HEK293T (cell line): ENCODE results near the gene SHISA7.

ENCODE experiments used
- ARNT ChIP-seq: fragments of 450-650 bp; IDR thresholded peaks from 2 replicates; pipeline ENCODE4 v1.6.1; 2017; ENCODE audit warnings: mild to moderate bottlenecking
- BHLHE40 ChIP-seq: fragments of 450-650 bp; IDR thresholded peaks from 2 replicates; pipeline ENCODE4 v1.6.1; 2016; ENCODE audit warnings: mild to moderate bottlenecking, moderate library complexity, borderline replicate concordance
- ELF4 ChIP-seq: fragments of 450-650 bp; IDR thresholded peaks from 2 replicates; pipeline ENCODE4 v1.6.1; 2017; ENCODE audit warnings: antibody characterized with exemption
- FOXA1 ChIP-seq: fragments of 450-650 bp; IDR thresholded peaks from 2 replicates; pipeline ENCODE4 v1.6.1; 2016; ENCODE audit warnings: mild to moderate bottlenecking
- FOXK2 ChIP-seq: fragments of 450-650 bp; IDR thresholded peaks from 2 replicates; pipeline ENCODE4 v1.6.1; 2016; ENCODE audit warnings: mild to moderate bottlenecking
- FOXM1 ChIP-seq: fragments of 450-650 bp; IDR thresholded peaks from 2 replicates; pipeline ENCODE4 v1.6.1; 2017; ENCODE audit warnings: mild to moderate bottlenecking, borderline replicate concordance
- L3MBTL2 ChIP-seq: fragments of 450-650 bp; conservative IDR thresholded peaks from 2 replicates; pipeline ENCODE4 v1.6.1; 2016; ENCODE audit warnings: mild to moderate bottlenecking
- SP1 ChIP-seq: fragments of 450-650 bp; IDR thresholded peaks from 2 replicates; pipeline ENCODE4 v1.6.1; 2017
- SUZ12 ChIP-seq: fragments of 450-650 bp; IDR thresholded peaks from 2 replicates; pipeline ENCODE4 v1.6.1; 2016; ENCODE audit warnings: mild to moderate bottlenecking
- TARDBP ChIP-seq: fragments of 450-650 bp; IDR thresholded peaks from 2 replicates; pipeline ENCODE4 v1.6.1; 2016
- ZNF384 ChIP-seq: fragments of 450-650 bp; IDR thresholded peaks from 2 replicates; pipeline ENCODE4 v1.6.1; 2016
- TF ChIP-seq, protein P1 (sequence below): fragments of 450-650 bp; IDR thresholded peaks from 2 replicates; pipeline ENCODE4 v1.6.1; 2016

DNA sequence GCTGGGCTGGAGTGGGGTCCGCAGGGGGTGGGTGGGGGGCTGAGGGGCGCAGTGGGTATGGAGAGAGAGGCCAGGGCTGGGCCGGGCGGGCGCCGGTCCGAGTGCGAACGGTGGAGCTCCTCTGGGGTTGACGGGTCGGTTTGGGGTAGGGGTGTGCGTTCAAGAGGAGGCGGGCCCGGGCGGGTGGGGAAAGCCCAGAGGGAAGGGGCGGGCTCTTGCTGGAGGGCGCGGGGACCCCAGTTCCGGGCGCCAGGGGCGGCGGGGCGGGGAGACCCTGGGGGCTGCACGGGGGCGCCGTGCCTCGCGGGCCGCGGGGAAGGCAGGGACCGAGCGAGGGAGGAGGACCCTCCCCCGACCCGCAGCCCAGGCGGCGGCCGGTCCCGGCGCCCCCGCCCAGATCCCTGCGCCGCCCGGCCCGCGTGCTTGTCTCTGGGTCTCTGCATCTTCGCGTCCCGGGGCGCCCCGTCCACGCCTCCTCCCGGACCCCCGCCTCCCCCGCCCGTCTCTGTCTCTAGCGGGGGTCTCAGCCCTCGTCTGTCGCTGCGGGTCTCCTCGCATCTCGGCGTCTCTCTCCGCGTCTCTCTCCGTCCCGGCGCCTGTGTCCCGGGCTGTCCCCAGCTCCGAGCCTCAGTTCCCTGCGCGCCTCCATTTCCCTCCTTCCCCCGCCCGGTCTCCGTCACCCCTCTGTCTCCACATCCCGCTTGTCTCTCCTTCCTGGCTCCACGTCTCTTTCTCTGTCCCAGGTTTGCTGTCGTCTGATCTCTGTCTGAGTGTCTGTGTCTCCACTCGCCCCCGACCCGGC, 8.3 kb upstream of the SHISA7 start:
- TF ChIP-seq ARNT (no peak), FOXA1 (no peak), SP1 (no peak), TARDBP (no peak), L3MBTL2 (no peak), ELF4 (no peak), ZNF384 (no peak), FOXK2 (no peak), BHLHE40 (no peak), FOXM1 (no peak), SUZ12 (no peak)
- TF ChIP-seq, protein P1, sequence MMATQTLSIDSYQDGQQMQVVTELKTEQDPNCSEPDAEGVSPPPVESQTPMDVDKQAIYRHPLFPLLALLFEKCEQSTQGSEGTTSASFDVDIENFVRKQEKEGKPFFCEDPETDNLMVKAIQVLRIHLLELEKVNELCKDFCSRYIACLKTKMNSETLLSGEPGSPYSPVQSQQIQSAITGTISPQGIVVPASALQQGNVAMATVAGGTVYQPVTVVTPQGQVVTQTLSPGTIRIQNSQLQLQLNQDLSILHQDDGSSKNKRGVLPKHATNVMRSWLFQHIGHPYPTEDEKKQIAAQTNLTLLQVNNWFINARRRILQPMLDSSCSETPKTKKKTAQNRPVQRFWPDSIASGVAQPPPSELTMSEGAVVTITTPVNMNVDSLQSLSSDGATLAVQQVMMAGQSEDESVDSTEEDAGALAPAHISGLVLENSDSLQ = no peak
